Neural cell (in vitro differentiated cells): ENCODE measurements around the gene ADAD1. TPM values are rescaled to one million over a fixed set of nuclear protein-coding genes. Genes with fewer than 3 reads are reported as not detected.

Experiments used
- H2AFZ ChIP-seq: fragments of 200-600, 300-800 bp; sonication (generic), shearing (Covaris generic); 2 replicates; pipeline ENCODE4 v1.6.0; 2014; ENCODE audit warnings: low read depth, mild to moderate bottlenecking, antibody characterized with exemption, low read length, moderate library complexity
- H3F3A ChIP-seq: fragments of 200-600 bp; shearing (Covaris generic); 2 replicates; pipeline ENCODE4 v1.6.1; 2016; ENCODE audit warnings: mild to moderate bottlenecking, moderate library complexity, mixed read lengths, antibody characterized with exemption, low read length; ENCODE audit not compliant: insufficient read depth, poor library complexity, severe bottlenecking
- H3K27ac ChIP-seq: fragments of 200-600, 300-800 bp; sonication (generic), shearing (Covaris generic); 2 replicates; pipeline ENCODE4 v1.5.1; 2014; ENCODE audit warnings: mild to moderate bottlenecking, low read length, moderate library complexity
- H3K27me3 ChIP-seq: fragments of 300-800, 200-600 bp; sonication (generic), shearing (Covaris generic); 2 replicates; pipeline ENCODE4 v1.6.0; 2014; ENCODE audit warnings: mild to moderate bottlenecking, low read depth, low read length, moderate library complexity; ENCODE audit not compliant: insufficient read depth
- H3K36me3 ChIP-seq: fragments of 300-800, 200-600 bp; sonication (generic), shearing (Covaris generic); 2 replicates; pipeline ENCODE4 v1.5.1; 2014; ENCODE audit warnings: mild to moderate bottlenecking, antibody characterized with exemption, low read length, moderate library complexity; ENCODE audit not compliant: insufficient read depth
- H3K4me2 ChIP-seq: fragments of 300-800, 200-600 bp; sonication (generic), shearing (Covaris generic); 2 replicates; pipeline ENCODE4 v1.6.0; 2014; ENCODE audit warnings: mild to moderate bottlenecking, low read length
- H3K4me3 ChIP-seq: fragments of 300-800, 200-600 bp; sonication (generic), shearing (Covaris generic); 2 replicates; pipeline ENCODE4 v1.5.1; 2014; ENCODE audit warnings: mild to moderate bottlenecking, low read length, moderate library complexity
- H3K79me2 ChIP-seq: fragments of 200-600 bp; shearing (Covaris generic); replicated peaks from 2 replicates; pipeline ENCODE4 v1.6.0; 2014; ENCODE audit warnings: mild to moderate bottlenecking, low read length, moderate library complexity; ENCODE audit not compliant: insufficient read depth
- H3K9ac ChIP-seq: fragments of 300-800, 200-600 bp; sonication (generic), shearing (Covaris generic); 2 replicates; pipeline ENCODE4 v1.6.1; 2016; ENCODE audit warnings: mild to moderate bottlenecking, low read length, mixed read lengths
- H3K9me2 ChIP-seq: fragments of 200-600 bp; shearing (Covaris generic); 2 replicates; pipeline ENCODE4 v1.6.1; 2016; ENCODE audit warnings: mild to moderate bottlenecking, low read length, mixed read lengths; ENCODE audit not compliant: insufficient read depth
- H3K9me3 ChIP-seq: fragments of 200-600, 300-800 bp; sonication (generic), shearing (Covaris generic); 2 replicates; pipeline ENCODE4 v1.6.1; 2016; ENCODE audit warnings: mild to moderate bottlenecking, mixed run types, low read length, moderate library complexity, mixed read lengths
- H4K20me1 ChIP-seq: fragments of 200-600 bp; shearing (Covaris generic); 2 replicates; pipeline ENCODE4 v1.6.1; 2016; ENCODE audit warnings: mild to moderate bottlenecking, mixed run types; ENCODE audit not compliant: insufficient read depth
- EP300 ChIP-seq: fragments of 450-650 bp; conservative IDR thresholded peaks from 2 replicates; pipeline ENCODE4 v1.6.1; 2014; ENCODE audit warnings: antibody characterized with exemption, mild to moderate bottlenecking, moderate library complexity; ENCODE audit not compliant: poor library complexity, severe bottlenecking
- EZH2 ChIP-seq: fragments of 200-600, 300-800 bp; shearing (Covaris generic), sonication (generic); IDR thresholded peaks from 2 replicates; pipeline ENCODE4 v1.6.1; 2014; ENCODE audit warnings: antibody characterized with exemption, low read length, borderline replicate concordance, mild to moderate bottlenecking; ENCODE audit not compliant: insufficient read depth, poor library complexity, severe bottlenecking
- MXI1 ChIP-seq: fragments of 450-650 bp; conservative IDR thresholded peaks from 2 replicates; pipeline ENCODE4 v1.6.1; 2014; ENCODE audit warnings: antibody characterized with exemption, mild to moderate bottlenecking; ENCODE audit not compliant: poor library complexity, severe bottlenecking
- POLR2AphosphoS5 ChIP-seq: IDR thresholded peaks from 2 replicates; pipeline ENCODE4 v1.6.1; 2012
- RAD21 ChIP-seq: fragments of 450-650 bp; conservative IDR thresholded peaks from 2 replicates; pipeline ENCODE4 v1.6.1; 2014; ENCODE audit warnings: antibody characterized with exemption, mild to moderate bottlenecking, moderate library complexity
- REST ChIP-seq: IDR thresholded peaks from 2 replicates; pipeline ENCODE4 v1.6.1; 2012; ENCODE audit warnings: borderline replicate concordance
- SMC3 ChIP-seq: fragments of 450-650 bp; conservative IDR thresholded peaks from 2 replicates; pipeline ENCODE4 v1.6.1; 2014; ENCODE audit warnings: antibody characterized with exemption, mild to moderate bottlenecking, moderate library complexity; ENCODE audit not compliant: poor library complexity
- TAF1 ChIP-seq: IDR thresholded peaks from 2 replicates; pipeline ENCODE4 v1.6.1; 2012; ENCODE audit warnings: low read depth
- polyA plus RNA-seq: library from polyadenylated mRNA; depleted of rRNA; stranded (reverse); fragments of >200 nt; gene quantifications from 2 replicates; pipeline ENCODE4 v1.2.3, GENCODE V29; 2014
- TF ChIP-seq, protein P1 (sequence below): fragments of 450-650 bp; IDR thresholded peaks from 2 replicates; pipeline ENCODE4 v1.5.1; 2014; ENCODE audit warnings: antibody characterized with exemption, mild to moderate bottlenecking, moderate library complexity; ENCODE audit not compliant: poor library complexity, severe bottlenecking

Gene ADAD1
- polyA plus RNA-seq, 1 donor from 2014 or later = not detected

- Histone ChIP-seq H3K4me2 (no peak overlapping the region), H3K4me3 (no peak overlapping the region), H2AFZ (no peak overlapping the region), H3F3A (no peaks in the 10 kb centered on the region), H3K79me2 (no peaks in the 10 kb centered on the region), H3K36me3 (no peaks in the 10 kb centered on the region), H3K9me3 (no peaks in the 10 kb centered on the region), H3K27ac (no peak overlapping the region), H3K27me3 (no peaks in the 10 kb centered on the region), H3K9me2 (no peaks in the 10 kb centered on the region), H4K20me1 (no peaks in the 10 kb centered on the region), H3K9ac (no peak overlapping the region)
- TF ChIP-seq SMC3 (no peak), RAD21 (no peak), POLR2AphosphoS5 (no peak), TAF1 (no peak), EZH2 (no peak), REST (no peak), EP300 (no peak)
- TF ChIP-seq, protein P1, sequence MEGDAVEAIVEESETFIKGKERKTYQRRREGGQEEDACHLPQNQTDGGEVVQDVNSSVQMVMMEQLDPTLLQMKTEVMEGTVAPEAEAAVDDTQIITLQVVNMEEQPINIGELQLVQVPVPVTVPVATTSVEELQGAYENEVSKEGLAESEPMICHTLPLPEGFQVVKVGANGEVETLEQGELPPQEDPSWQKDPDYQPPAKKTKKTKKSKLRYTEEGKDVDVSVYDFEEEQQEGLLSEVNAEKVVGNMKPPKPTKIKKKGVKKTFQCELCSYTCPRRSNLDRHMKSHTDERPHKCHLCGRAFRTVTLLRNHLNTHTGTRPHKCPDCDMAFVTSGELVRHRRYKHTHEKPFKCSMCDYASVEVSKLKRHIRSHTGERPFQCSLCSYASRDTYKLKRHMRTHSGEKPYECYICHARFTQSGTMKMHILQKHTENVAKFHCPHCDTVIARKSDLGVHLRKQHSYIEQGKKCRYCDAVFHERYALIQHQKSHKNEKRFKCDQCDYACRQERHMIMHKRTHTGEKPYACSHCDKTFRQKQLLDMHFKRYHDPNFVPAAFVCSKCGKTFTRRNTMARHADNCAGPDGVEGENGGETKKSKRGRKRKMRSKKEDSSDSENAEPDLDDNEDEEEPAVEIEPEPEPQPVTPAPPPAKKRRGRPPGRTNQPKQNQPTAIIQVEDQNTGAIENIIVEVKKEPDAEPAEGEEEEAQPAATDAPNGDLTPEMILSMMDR = no peak
Measured at GRCh38 chr4:122450847-122451246, 72.0 kb downstream of the ADAD1 start.

DNA sequence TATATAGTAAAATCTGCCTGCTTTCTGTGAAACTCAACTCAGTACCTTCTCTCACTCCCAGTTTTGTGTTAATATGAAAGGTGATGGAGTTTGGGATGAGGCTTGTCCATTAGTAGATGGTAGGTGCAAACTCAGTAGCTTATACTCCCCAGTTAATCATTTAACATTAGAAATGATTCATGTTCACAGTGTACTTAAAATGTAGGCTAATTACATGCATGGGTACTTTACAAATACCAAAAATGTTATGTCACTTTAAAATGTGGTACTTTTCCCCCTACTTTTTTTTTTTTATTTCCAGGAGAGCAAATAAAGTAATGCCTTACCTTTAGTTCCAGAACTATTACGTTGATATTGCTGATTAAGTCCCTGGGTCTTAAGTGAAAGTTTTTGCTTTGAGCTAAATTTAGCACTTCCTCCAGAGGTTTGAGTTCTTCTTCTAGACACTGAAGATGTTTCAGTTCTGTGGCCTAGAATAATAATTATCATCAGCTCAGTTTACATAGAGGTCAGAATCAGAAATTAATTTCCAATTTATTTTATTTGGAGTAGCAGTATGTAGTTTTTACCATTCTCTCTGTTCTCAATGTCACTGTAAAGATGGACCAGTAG is 74.7 kb downstream of the ADAD1 start:
- no peaks in the 10 kb centered on the region for H3K36me3 ChIP-seq
- no peaks in the 10 kb centered on the region for H4K20me1 ChIP-seq
- no peaks in the 10 kb centered on the region for H3K9me2 ChIP-seq
- TF ChIP-seq SMC3 (no peak), EP300 (no peak), EZH2 (no peak), REST (no peak), MXI1 (no peak), POLR2AphosphoS5 (no peak), TAF1 (no peak), RAD21 (no peak)
- TF ChIP-seq, protein P1 = no peak
- H3K27me3 ChIP-seq = no peaks in the 10 kb centered on the region
- no peak overlapping the region for H3K27ac ChIP-seq
- no peak overlapping the region for H3K9ac ChIP-seq
- H3K4me2 ChIP-seq = no peak overlapping the region
- H3K9me3 ChIP-seq = no peaks in the 10 kb centered on the region
- no peaks in the 10 kb centered on the region for H3K79me2 ChIP-seq
- no peaks in the 10 kb centered on the region for H3F3A ChIP-seq
- H3K4me3 ChIP-seq = no peak overlapping the region
- H2AFZ ChIP-seq = no peak overlapping the region
